Neural cell (in vitro differentiated cells): ENCODE results near the gene CEMIP. TPM values are rescaled to one million over a fixed set of nuclear protein-coding genes. Genes with fewer than 3 reads are reported as not detected.

Experiments used
- H2AFZ ChIP-seq: fragments of 200-600, 300-800 bp; sonication (generic), shearing (Covaris generic); 2 replicates; pipeline ENCODE4 v1.6.0; 2014; ENCODE audit warnings: low read depth, mild to moderate bottlenecking, antibody characterized with exemption, low read length, moderate library complexity
- H3F3A ChIP-seq: fragments of 200-600 bp; shearing (Covaris generic); 2 replicates; pipeline ENCODE4 v1.6.1; 2016; ENCODE audit warnings: mild to moderate bottlenecking, moderate library complexity, mixed read lengths, antibody characterized with exemption, low read length; ENCODE audit not compliant: insufficient read depth, poor library complexity, severe bottlenecking
- H3K27ac ChIP-seq: fragments of 200-600, 300-800 bp; sonication (generic), shearing (Covaris generic); 2 replicates; pipeline ENCODE4 v1.5.1; 2014; ENCODE audit warnings: mild to moderate bottlenecking, low read length, moderate library complexity
- H3K27me3 ChIP-seq: fragments of 300-800, 200-600 bp; sonication (generic), shearing (Covaris generic); 2 replicates; pipeline ENCODE4 v1.6.0; 2014; ENCODE audit warnings: mild to moderate bottlenecking, low read depth, low read length, moderate library complexity; ENCODE audit not compliant: insufficient read depth
- H3K36me3 ChIP-seq: fragments of 300-800, 200-600 bp; sonication (generic), shearing (Covaris generic); 2 replicates; pipeline ENCODE4 v1.5.1; 2014; ENCODE audit warnings: mild to moderate bottlenecking, antibody characterized with exemption, low read length, moderate library complexity; ENCODE audit not compliant: insufficient read depth
- H3K4me2 ChIP-seq: fragments of 300-800, 200-600 bp; sonication (generic), shearing (Covaris generic); 2 replicates; pipeline ENCODE4 v1.6.0; 2014; ENCODE audit warnings: mild to moderate bottlenecking, low read length
- H3K4me3 ChIP-seq: fragments of 300-800, 200-600 bp; sonication (generic), shearing (Covaris generic); 2 replicates; pipeline ENCODE4 v1.5.1; 2014; ENCODE audit warnings: mild to moderate bottlenecking, low read length, moderate library complexity
- H3K79me2 ChIP-seq: fragments of 200-600 bp; shearing (Covaris generic); replicated peaks from 2 replicates; pipeline ENCODE4 v1.6.0; 2014; ENCODE audit warnings: mild to moderate bottlenecking, low read length, moderate library complexity; ENCODE audit not compliant: insufficient read depth
- H3K9ac ChIP-seq: fragments of 300-800, 200-600 bp; sonication (generic), shearing (Covaris generic); 2 replicates; pipeline ENCODE4 v1.6.1; 2016; ENCODE audit warnings: mild to moderate bottlenecking, low read length, mixed read lengths
- H3K9me2 ChIP-seq: fragments of 200-600 bp; shearing (Covaris generic); 2 replicates; pipeline ENCODE4 v1.6.1; 2016; ENCODE audit warnings: mild to moderate bottlenecking, low read length, mixed read lengths; ENCODE audit not compliant: insufficient read depth
- H3K9me3 ChIP-seq: fragments of 200-600, 300-800 bp; sonication (generic), shearing (Covaris generic); 2 replicates; pipeline ENCODE4 v1.6.1; 2016; ENCODE audit warnings: mild to moderate bottlenecking, mixed run types, low read length, moderate library complexity, mixed read lengths
- H4K20me1 ChIP-seq: fragments of 200-600 bp; shearing (Covaris generic); 2 replicates; pipeline ENCODE4 v1.6.1; 2016; ENCODE audit warnings: mild to moderate bottlenecking, mixed run types; ENCODE audit not compliant: insufficient read depth
- EP300 ChIP-seq: fragments of 450-650 bp; conservative IDR thresholded peaks from 2 replicates; pipeline ENCODE4 v1.6.1; 2014; ENCODE audit warnings: antibody characterized with exemption, mild to moderate bottlenecking, moderate library complexity; ENCODE audit not compliant: poor library complexity, severe bottlenecking
- EZH2 ChIP-seq: fragments of 200-600, 300-800 bp; shearing (Covaris generic), sonication (generic); IDR thresholded peaks from 2 replicates; pipeline ENCODE4 v1.6.1; 2014; ENCODE audit warnings: antibody characterized with exemption, low read length, borderline replicate concordance, mild to moderate bottlenecking; ENCODE audit not compliant: insufficient read depth, poor library complexity, severe bottlenecking
- MXI1 ChIP-seq: fragments of 450-650 bp; conservative IDR thresholded peaks from 2 replicates; pipeline ENCODE4 v1.6.1; 2014; ENCODE audit warnings: antibody characterized with exemption, mild to moderate bottlenecking; ENCODE audit not compliant: poor library complexity, severe bottlenecking
- POLR2AphosphoS5 ChIP-seq: IDR thresholded peaks from 2 replicates; pipeline ENCODE4 v1.6.1; 2012
- RAD21 ChIP-seq: fragments of 450-650 bp; conservative IDR thresholded peaks from 2 replicates; pipeline ENCODE4 v1.6.1; 2014; ENCODE audit warnings: antibody characterized with exemption, mild to moderate bottlenecking, moderate library complexity
- SMC3 ChIP-seq: fragments of 450-650 bp; conservative IDR thresholded peaks from 2 replicates; pipeline ENCODE4 v1.6.1; 2014; ENCODE audit warnings: antibody characterized with exemption, mild to moderate bottlenecking, moderate library complexity; ENCODE audit not compliant: poor library complexity
- TAF1 ChIP-seq: IDR thresholded peaks from 2 replicates; pipeline ENCODE4 v1.6.1; 2012; ENCODE audit warnings: low read depth
- polyA plus RNA-seq: library from polyadenylated mRNA; depleted of rRNA; stranded (reverse); fragments of >200 nt; gene quantifications from 2 replicates; pipeline ENCODE4 v1.2.3, GENCODE V29; 2014
- TF ChIP-seq, protein P1 (sequence below): IDR thresholded peaks from 2 replicates; pipeline ENCODE4 v1.6.1; 2012; ENCODE audit warnings: borderline replicate concordance
- TF ChIP-seq, protein P2 (sequence below): fragments of 450-650 bp; IDR thresholded peaks from 2 replicates; pipeline ENCODE4 v1.5.1; 2014; ENCODE audit warnings: antibody characterized with exemption, mild to moderate bottlenecking, moderate library complexity; ENCODE audit not compliant: poor library complexity, severe bottlenecking

Gene CEMIP
- polyA plus RNA-seq, 1 donor from 2014 or later: 0.04 TPM

DNA sequence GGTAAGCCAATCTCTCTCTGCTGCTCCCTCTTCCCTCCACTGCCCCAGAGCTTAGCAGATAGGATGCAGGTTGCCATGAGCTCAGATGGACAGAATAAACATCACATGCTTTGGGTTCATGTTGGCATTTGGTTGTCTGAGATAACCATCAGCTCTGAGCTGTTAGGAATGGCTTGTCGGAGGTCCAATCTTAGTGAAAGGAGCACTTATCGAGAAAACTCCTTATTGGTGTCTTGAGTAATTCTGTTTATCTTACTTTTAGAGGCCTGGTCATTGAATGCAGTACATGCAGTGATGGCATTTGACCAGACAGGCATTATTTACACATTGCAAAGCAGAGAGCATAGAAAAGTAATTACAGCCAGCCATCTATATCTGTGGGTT lies 99.7 kb downstream of the CEMIP start:
- Histone ChIP-seq H3K36me3 (no peaks in the 10 kb centered on the region), H4K20me1 (no peaks in the 10 kb centered on the region), H3K4me2 (no peak overlapping the region), H3K79me2 (no peaks in the 10 kb centered on the region), H3K9ac (no peak overlapping the region), H3K9me2 (no peaks in the 10 kb centered on the region), H3K4me3 (no peak overlapping the region), H3K27ac (no peak overlapping the region), H3K27me3 (no peaks in the 10 kb centered on the region), H3F3A (no peaks in the 10 kb centered on the region), H2AFZ (no peak overlapping the region), H3K9me3 (no peaks in the 10 kb centered on the region)
- TF ChIP-seq, protein P1, sequence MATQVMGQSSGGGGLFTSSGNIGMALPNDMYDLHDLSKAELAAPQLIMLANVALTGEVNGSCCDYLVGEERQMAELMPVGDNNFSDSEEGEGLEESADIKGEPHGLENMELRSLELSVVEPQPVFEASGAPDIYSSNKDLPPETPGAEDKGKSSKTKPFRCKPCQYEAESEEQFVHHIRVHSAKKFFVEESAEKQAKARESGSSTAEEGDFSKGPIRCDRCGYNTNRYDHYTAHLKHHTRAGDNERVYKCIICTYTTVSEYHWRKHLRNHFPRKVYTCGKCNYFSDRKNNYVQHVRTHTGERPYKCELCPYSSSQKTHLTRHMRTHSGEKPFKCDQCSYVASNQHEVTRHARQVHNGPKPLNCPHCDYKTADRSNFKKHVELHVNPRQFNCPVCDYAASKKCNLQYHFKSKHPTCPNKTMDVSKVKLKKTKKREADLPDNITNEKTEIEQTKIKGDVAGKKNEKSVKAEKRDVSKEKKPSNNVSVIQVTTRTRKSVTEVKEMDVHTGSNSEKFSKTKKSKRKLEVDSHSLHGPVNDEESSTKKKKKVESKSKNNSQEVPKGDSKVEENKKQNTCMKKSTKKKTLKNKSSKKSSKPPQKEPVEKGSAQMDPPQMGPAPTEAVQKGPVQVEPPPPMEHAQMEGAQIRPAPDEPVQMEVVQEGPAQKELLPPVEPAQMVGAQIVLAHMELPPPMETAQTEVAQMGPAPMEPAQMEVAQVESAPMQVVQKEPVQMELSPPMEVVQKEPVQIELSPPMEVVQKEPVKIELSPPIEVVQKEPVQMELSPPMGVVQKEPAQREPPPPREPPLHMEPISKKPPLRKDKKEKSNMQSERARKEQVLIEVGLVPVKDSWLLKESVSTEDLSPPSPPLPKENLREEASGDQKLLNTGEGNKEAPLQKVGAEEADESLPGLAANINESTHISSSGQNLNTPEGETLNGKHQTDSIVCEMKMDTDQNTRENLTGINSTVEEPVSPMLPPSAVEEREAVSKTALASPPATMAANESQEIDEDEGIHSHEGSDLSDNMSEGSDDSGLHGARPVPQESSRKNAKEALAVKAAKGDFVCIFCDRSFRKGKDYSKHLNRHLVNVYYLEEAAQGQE: no peak
- TF ChIP-seq POLR2AphosphoS5 (no peak), TAF1 (no peak), SMC3 (no peak), RAD21 (no peak), MXI1 (no peak), EZH2 (no peak), EP300 (no peak)
- TF ChIP-seq, protein P2, sequence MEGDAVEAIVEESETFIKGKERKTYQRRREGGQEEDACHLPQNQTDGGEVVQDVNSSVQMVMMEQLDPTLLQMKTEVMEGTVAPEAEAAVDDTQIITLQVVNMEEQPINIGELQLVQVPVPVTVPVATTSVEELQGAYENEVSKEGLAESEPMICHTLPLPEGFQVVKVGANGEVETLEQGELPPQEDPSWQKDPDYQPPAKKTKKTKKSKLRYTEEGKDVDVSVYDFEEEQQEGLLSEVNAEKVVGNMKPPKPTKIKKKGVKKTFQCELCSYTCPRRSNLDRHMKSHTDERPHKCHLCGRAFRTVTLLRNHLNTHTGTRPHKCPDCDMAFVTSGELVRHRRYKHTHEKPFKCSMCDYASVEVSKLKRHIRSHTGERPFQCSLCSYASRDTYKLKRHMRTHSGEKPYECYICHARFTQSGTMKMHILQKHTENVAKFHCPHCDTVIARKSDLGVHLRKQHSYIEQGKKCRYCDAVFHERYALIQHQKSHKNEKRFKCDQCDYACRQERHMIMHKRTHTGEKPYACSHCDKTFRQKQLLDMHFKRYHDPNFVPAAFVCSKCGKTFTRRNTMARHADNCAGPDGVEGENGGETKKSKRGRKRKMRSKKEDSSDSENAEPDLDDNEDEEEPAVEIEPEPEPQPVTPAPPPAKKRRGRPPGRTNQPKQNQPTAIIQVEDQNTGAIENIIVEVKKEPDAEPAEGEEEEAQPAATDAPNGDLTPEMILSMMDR: no peak

DNA sequence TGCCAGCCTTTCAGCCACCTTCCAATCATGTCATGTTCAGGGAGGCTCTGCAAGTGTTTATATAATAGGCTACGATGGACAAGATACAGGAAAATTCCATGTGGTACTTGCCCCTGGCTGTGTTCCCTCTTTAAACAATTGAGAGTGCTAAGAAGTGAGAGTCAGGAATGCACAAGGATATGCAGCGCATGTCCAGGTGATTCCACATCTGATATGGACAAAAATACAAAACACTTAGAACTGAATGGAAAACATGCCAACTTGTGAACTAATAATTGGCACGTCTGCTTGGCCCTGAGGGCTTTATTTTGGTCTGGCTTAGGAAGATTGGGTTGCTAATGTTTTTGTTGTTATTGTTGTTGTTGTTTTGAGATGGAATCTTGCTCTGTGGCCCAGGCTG lies 100.9 kb downstream of the CEMIP start:
- Histone ChIP-seq H3F3A (no peaks in the 10 kb centered on the region), H3K27ac (no peak overlapping the region), H3K9ac (no peak overlapping the region), H3K79me2 (no peaks in the 10 kb centered on the region), H3K27me3 (no peaks in the 10 kb centered on the region), H3K4me3 (no peak overlapping the region), H2AFZ (no peak overlapping the region), H3K9me3 (no peaks in the 10 kb centered on the region), H4K20me1 (no peaks in the 10 kb centered on the region), H3K9me2 (no peaks in the 10 kb centered on the region), H3K4me2 (no peak overlapping the region), H3K36me3 (no peaks in the 10 kb centered on the region)
- TF ChIP-seq EP300 (no peak), TAF1 (no peak), SMC3 (no peak), EZH2 (no peak), MXI1 (no peak), POLR2AphosphoS5 (no peak), RAD21 (no peak)
- TF ChIP-seq, protein P2: no peak
- TF ChIP-seq, protein P1: no peak
